MM.1S (cell line): ENCODE data around the gene TMC8.

Experiments used
- CTCF ChIP-seq: fragments of 300-600 bp; sonication (generic); IDR thresholded peaks from 2 replicates; pipeline ENCODE4 v1.5.1; 2016; ENCODE audit warnings: antibody characterized with exemption, low read length, mixed read lengths
- EZH2 ChIP-seq: fragments of 300-600 bp; sonication (generic); optimal IDR thresholded peaks from 2 replicates; pipeline ENCODE3; 2017; ENCODE audit warnings: low read depth, mild to moderate bottlenecking, antibody characterized with exemption, low read length, mixed read lengths

- peak; percentile 67 for TF ChIP-seq CTCF
- TF ChIP-seq EZH2, result no peak
These were observed 7.0 kb downstream of the TMC8 start for GRCh38 chr17:78137392-78138203.
